H9 (cell line): Measurements from ENCODE around the gene CEMIP. TPM values are rescaled to one million over a fixed set of nuclear protein-coding genes. Genes with fewer than 3 reads are reported as not detected.

Experiments used
- DNase-seq: peaks from one replicate; pipeline ENCODE4 v3.0.0-alpha.2; 2017
- H2AFZ ChIP-seq: one replicate; pipeline ENCODE4 v1.6.1; 2013; ENCODE audit warnings: mild to moderate bottlenecking, low read length, control low read depth, moderate library complexity
- H2AK5ac ChIP-seq: 2 replicates; pipeline ENCODE4 v1.6.1; 2013; ENCODE audit warnings: low read length, control low read depth, mixed read lengths; ENCODE audit not compliant: insufficient read length
- H2BK120ac ChIP-seq: one replicate; pipeline ENCODE4 v1.6.1; 2013; ENCODE audit warnings: low read depth, mild to moderate bottlenecking, low read length, control low read depth, inconsistent platforms; ENCODE audit not compliant: poor library complexity, severe bottlenecking
- H2BK12ac ChIP-seq: 2 replicates; pipeline ENCODE4 v1.6.1; 2013; ENCODE audit warnings: low read length, control low read depth, mixed read lengths, low read depth; ENCODE audit not compliant: insufficient read length
- H2BK15ac ChIP-seq: 2 replicates; pipeline ENCODE4 v1.6.1; 2013; ENCODE audit warnings: low read depth, low read length, control low read depth
- H2BK20ac ChIP-seq: one replicate; pipeline ENCODE4 v1.6.1; 2013; ENCODE audit warnings: low read depth, mild to moderate bottlenecking, low read length, control low read depth, inconsistent platforms; ENCODE audit not compliant: poor library complexity, severe bottlenecking
- H2BK5ac ChIP-seq: 2 replicates; pipeline ENCODE4 v1.6.1; 2013; ENCODE audit warnings: low read length, control low read depth, mixed read lengths; ENCODE audit not compliant: insufficient read length
- H3K14ac ChIP-seq: 2 replicates; pipeline ENCODE4 v1.6.1; 2013; ENCODE audit warnings: low read length, control low read depth; ENCODE audit not compliant: insufficient read depth
- H3K18ac ChIP-seq: 2 replicates; pipeline ENCODE4 v1.6.1; 2013; ENCODE audit warnings: low read depth, mild to moderate bottlenecking, mixed read lengths, low read length, control low read depth; ENCODE audit not compliant: insufficient read length
- H3K23ac ChIP-seq: 2 replicates; pipeline ENCODE4 v1.6.1; 2013; ENCODE audit warnings: low read length, control low read depth, mixed read lengths, low read depth; ENCODE audit not compliant: insufficient read length
- H3K23me2 ChIP-seq: 2 replicates; pipeline ENCODE4 v1.6.1; 2013; ENCODE audit warnings: low read depth, mild to moderate bottlenecking, mixed read lengths, low read length, control low read depth; ENCODE audit not compliant: insufficient read length, poor library complexity, severe bottlenecking
- H3K27ac ChIP-seq: 2 replicates; pipeline ENCODE4 v1.5.1; 2013; ENCODE audit warnings: low read length, control low read depth, mixed read lengths, low read depth; ENCODE audit not compliant: insufficient read length
- H3K27me3 ChIP-seq: 2 replicates; pipeline ENCODE4 v1.6.1; 2013; ENCODE audit warnings: low read length, control low read depth, inconsistent platforms; ENCODE audit not compliant: insufficient read depth
- H3K4ac ChIP-seq: 2 replicates; pipeline ENCODE4 v1.6.1; 2013; ENCODE audit warnings: low read depth, mild to moderate bottlenecking, control low read depth, inconsistent platforms, low read length, moderate library complexity
- H3K4me1 ChIP-seq: 2 replicates; pipeline ENCODE4 v1.6.1; 2013; ENCODE audit warnings: low read length, control low read depth, inconsistent platforms; ENCODE audit not compliant: insufficient read depth
- H3K4me2 ChIP-seq: 2 replicates; pipeline ENCODE4 v1.6.1; 2013; ENCODE audit warnings: low read length, control low read depth, mixed read lengths; ENCODE audit not compliant: insufficient read length, insufficient read depth
- H3K56ac ChIP-seq: 2 replicates; pipeline ENCODE4 v1.6.1; 2013; ENCODE audit warnings: low read depth, mild to moderate bottlenecking, mixed read lengths, low read length, control low read depth; ENCODE audit not compliant: insufficient read length
- H3K79me1 ChIP-seq: 2 replicates; pipeline ENCODE4 v1.6.1; 2013; ENCODE audit warnings: low read depth, mild to moderate bottlenecking, moderate library complexity, low read length, control low read depth, inconsistent platforms; ENCODE audit not compliant: insufficient read depth, poor library complexity, severe bottlenecking
- H3K79me2 ChIP-seq: 2 replicates; pipeline ENCODE4 v1.6.1; 2013; ENCODE audit warnings: low read length, control low read depth, inconsistent platforms; ENCODE audit not compliant: insufficient read depth
- H3K9ac ChIP-seq: 2 replicates; pipeline ENCODE4 v1.6.1; 2013; ENCODE audit warnings: low read length, control low read depth, mixed read lengths; ENCODE audit not compliant: insufficient read length; ENCODE audit errors: extremely low read depth
- H3K9me3 ChIP-seq: one replicate; pipeline ENCODE4 v1.6.1; 2013; ENCODE audit warnings: low read depth, low read length, inconsistent platforms; ENCODE audit not compliant: control insufficient read depth
- H3T11ph ChIP-seq: one replicate; pipeline ENCODE4 v1.6.1; 2013; ENCODE audit warnings: mild to moderate bottlenecking, low read length, control low read depth, inconsistent platforms
- H4K20me1 ChIP-seq: one replicate; pipeline ENCODE4 v1.6.1; 2013; ENCODE audit not compliant: control insufficient read depth, insufficient read length, insufficient read depth
- H4K5ac ChIP-seq: 2 replicates; pipeline ENCODE4 v1.6.1; 2013; ENCODE audit warnings: low read depth, mild to moderate bottlenecking, mixed read lengths, low read length, control low read depth; ENCODE audit not compliant: insufficient read length
- H4K8ac ChIP-seq: replicated peaks from 2 replicates; pipeline ENCODE4 v1.6.1; 2013; ENCODE audit warnings: low read length, control low read depth, mixed read lengths, low read depth; ENCODE audit not compliant: insufficient read length
- H4K91ac ChIP-seq: 2 replicates; pipeline ENCODE4 v1.6.1; 2013; ENCODE audit warnings: low read depth, mild to moderate bottlenecking, moderate library complexity, mixed read lengths, low read length, control low read depth; ENCODE audit not compliant: insufficient read length
- H3K27ac Mint-ChIP-seq, 3 experiments: 2 replicates in 2 of 3; 3 replicates in 1 of 3; pipeline ENCODE4 v1.8.0; 2020 to 2021; ENCODE audit warnings: mixed read lengths in 3 of 3, mild to moderate bottlenecking in 1 of 3, moderate library complexity in 1 of 3
- H3K27me3 Mint-ChIP-seq: 2 replicates; pipeline ENCODE4 v1.8.0; 2021; ENCODE audit warnings: low read depth, mild to moderate bottlenecking, moderate library complexity, mixed read lengths
- H3K36me3 Mint-ChIP-seq, 3 experiments: 2 replicates in 2 of 3; 3 replicates in 1 of 3; pipeline ENCODE4 v1.8.0; 2020 to 2021; ENCODE audit warnings: low read depth in 3 of 3, mixed read lengths in 3 of 3; ENCODE audit not compliant: insufficient read depth in 1 of 3
- H3K4me1 Mint-ChIP-seq, 2 experiments: 2 replicates each; pipeline ENCODE4 v1.8.0; 2020; ENCODE audit warnings: mixed read lengths in 2 of 2
- H3K4me3 Mint-ChIP-seq, 2 experiments: 2 replicates in 1 of 2; 3 replicates in 1 of 2; pipeline ENCODE4 v1.8.0; 2020 to 2021; ENCODE audit warnings: mild to moderate bottlenecking in 2 of 2, mixed read lengths in 2 of 2, moderate library complexity in 1 of 2
- H3K9me3 Mint-ChIP-seq, 2 experiments: 2 replicates in 1 of 2; 3 replicates in 1 of 2; pipeline ENCODE4 v1.8.0; 2020; ENCODE audit warnings: mild to moderate bottlenecking in 2 of 2, mixed read lengths in 2 of 2, moderate library complexity in 1 of 2
- WGBS: extraction: QIAGEN DNeasy Blood & Tissue Kit; methylation state at CpG from one replicate; pipeline ENCODE4 v1.1.7; 2013; ENCODE audit warnings: missing lambda C conversion rate, low lambda C conversion rate, mixed read lengths; ENCODE audit not compliant: insufficient read length; ENCODE audit errors: extremely low coverage; 5-methylcytosine and 5-hydroxymethylcytosine counted together
- total RNA-seq: library from RNA; stranded (reverse); gene quantifications from 2 replicates; pipeline ENCODE4 v1.2.1, GENCODE V29; 2021
- TF ChIP-seq, protein P1 (sequence below): fragments of 200-600 bp; sonication (generic); conservative IDR thresholded peaks from 3 replicates; pipeline ENCODE4 v1.8.0; 2021; ENCODE audit warnings: antibody characterized with exemption, mild to moderate bottlenecking

The CEMIP gene
- total RNA-seq, 1 experiment from 2014 or later: 0.09 TPM

DNA sequence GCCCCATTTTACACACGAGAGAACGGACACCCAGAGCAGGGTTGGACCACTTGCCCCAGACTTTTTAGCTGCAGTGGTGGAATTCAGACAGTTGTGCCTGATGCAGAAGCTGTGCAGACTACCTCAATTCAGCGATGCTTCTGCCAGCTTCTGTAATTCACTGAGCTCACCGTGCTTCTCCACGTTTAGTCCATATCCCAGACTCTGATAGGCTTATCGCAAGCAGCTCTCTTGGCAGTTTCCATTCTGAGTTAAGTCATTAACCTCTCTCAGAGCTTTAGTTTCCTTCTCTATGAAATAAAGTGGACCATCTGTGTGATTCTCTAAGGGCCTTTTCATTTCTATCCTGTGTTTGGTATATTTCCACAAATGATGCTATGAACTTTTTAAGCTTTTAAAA, 47.0 kb upstream of the CEMIP start:
- Mint-ChIP-seq H3K27ac (no peak overlapping the region), H3K4me1 (peaks cover 18 to 29% of the 10 kb centered on the region in 2 experiments), H3K4me3 (no peak overlapping the region), H3K27me3 (no peaks in the 10 kb centered on the region), H3K36me3 (peaks cover 0 to 2% (median under 1%) of the 10 kb centered on the region in 3 experiments; a peak in 2 of 7 replicates), H3K9me3 (no peaks in the 10 kb centered on the region)
- no peaks in the 10 kb centered on the region for H4K20me1 ChIP-seq
- H3K56ac ChIP-seq: no peak overlapping the region
- H3K18ac ChIP-seq: no peak overlapping the region
- TF ChIP-seq, protein P1, sequence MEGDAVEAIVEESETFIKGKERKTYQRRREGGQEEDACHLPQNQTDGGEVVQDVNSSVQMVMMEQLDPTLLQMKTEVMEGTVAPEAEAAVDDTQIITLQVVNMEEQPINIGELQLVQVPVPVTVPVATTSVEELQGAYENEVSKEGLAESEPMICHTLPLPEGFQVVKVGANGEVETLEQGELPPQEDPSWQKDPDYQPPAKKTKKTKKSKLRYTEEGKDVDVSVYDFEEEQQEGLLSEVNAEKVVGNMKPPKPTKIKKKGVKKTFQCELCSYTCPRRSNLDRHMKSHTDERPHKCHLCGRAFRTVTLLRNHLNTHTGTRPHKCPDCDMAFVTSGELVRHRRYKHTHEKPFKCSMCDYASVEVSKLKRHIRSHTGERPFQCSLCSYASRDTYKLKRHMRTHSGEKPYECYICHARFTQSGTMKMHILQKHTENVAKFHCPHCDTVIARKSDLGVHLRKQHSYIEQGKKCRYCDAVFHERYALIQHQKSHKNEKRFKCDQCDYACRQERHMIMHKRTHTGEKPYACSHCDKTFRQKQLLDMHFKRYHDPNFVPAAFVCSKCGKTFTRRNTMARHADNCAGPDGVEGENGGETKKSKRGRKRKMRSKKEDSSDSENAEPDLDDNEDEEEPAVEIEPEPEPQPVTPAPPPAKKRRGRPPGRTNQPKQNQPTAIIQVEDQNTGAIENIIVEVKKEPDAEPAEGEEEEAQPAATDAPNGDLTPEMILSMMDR: no peak
- H4K5ac ChIP-seq: no peak overlapping the region
- no peak overlapping the region for H2BK15ac ChIP-seq
- no peaks in the 10 kb centered on the region for H3K23me2 ChIP-seq
- H3K27ac ChIP-seq: no peak overlapping the region
- no peaks in the 10 kb centered on the region for H3K79me1 ChIP-seq
- no peak overlapping the region for H3K4me2 ChIP-seq
- no peak overlapping the region for H2AFZ ChIP-seq
- H3K79me2 ChIP-seq: no peaks in the 10 kb centered on the region
- DNase-seq: no peak
- H3K9ac ChIP-seq: no peak overlapping the region
- no peak overlapping the region for H4K91ac ChIP-seq
- H2BK20ac ChIP-seq: no peak overlapping the region
- no CpG with 5 or more reads among the region's 6 CpGs for WGBS
- no peaks in the 10 kb centered on the region for H3K4me1 ChIP-seq
- no peak overlapping the region for H2BK120ac ChIP-seq
- H3K9me3 ChIP-seq: no peaks in the 10 kb centered on the region
- H4K8ac ChIP-seq: no peak overlapping the region
- no peaks in the 10 kb centered on the region for H3K27me3 ChIP-seq
- H2BK5ac ChIP-seq: no peak overlapping the region
- no peak overlapping the region for H2AK5ac ChIP-seq
- no peak overlapping the region for H3K23ac ChIP-seq
- no peak overlapping the region for H2BK12ac ChIP-seq
- no peak overlapping the region for H3T11ph ChIP-seq
- H3K14ac ChIP-seq: no peak overlapping the region
- H3K4ac ChIP-seq: no peak overlapping the region
